ENCODE results near the gene GABRA5.
"Not testable (repeated sequence)": the region's sequence is repeated elsewhere in the genome, so short reads cannot be mapped to it uniquely, and the experiment has no call there.

Gene GABRA5

GRCh38 chr15:26893351-26894065, 26.6 kb downstream of the GABRA5 start:
- peaks cover 0 to 10% (median 6%) of the 10 kb centered on the region in 4 experiments for H3K4me1 ChIP-seq (ENCODE audit: control extremely low read depth in 1 of 4, control insufficient read depth in 4 of 4, insufficient read depth in 4 of 4, low read length in 3 of 4)
- ChIA-PET POLR2A (no interaction called here), CTCF (no interaction called here)
- no peaks in the 10 kb centered on the region for H3K9me3 ChIP-seq (ENCODE audit: control extremely low read depth in 1 of 5, control insufficient read depth in 4 of 5, insufficient read depth in 2 of 5, low read depth in 1 of 5, low read length in 4 of 5)
- no peak overlapping the region for H3K4me3 ChIP-seq (ENCODE audit: control insufficient read depth in 1 of 7, extremely low read depth in 1 of 7, insufficient read depth in 4 of 7, low read depth in 2 of 7, low read length in 6 of 7)
- H3K36me3 ChIP-seq (ENCODE audit: control insufficient read depth in 4 of 4, insufficient read depth in 4 of 4, low read length in 3 of 4) = no peaks in the 10 kb centered on the region
- H3K27me3 ChIP-seq (replicated peaks in 2 of 5; ENCODE audit: control insufficient read depth in 4 of 5, insufficient read depth in 5 of 5, low read length in 4 of 5) = peaks cover 0 to 33% (median 13%) of the 10 kb centered on the region in 5 experiments
- 82% methylated on average over 25 of the region's 35 CpGs for WGBS (ENCODE audit: insufficient coverage)
- no peak for DNase-seq
- H3K27ac ChIP-seq (ENCODE audit: insufficient read depth in 1 of 2, low read depth in 1 of 2, low read length in 2 of 2, poor library complexity in 1 of 2, severe bottlenecking in 2 of 2) = no peak overlapping the region

GRCh38 chr15:26894181-26894580, 27.3 kb downstream of the GABRA5 start:
- Histone ChIP-seq H3K27ac (ENCODE audit: insufficient read depth in 1 of 2, low read depth in 1 of 2, low read length in 2 of 2, poor library complexity in 1 of 2, severe bottlenecking in 2 of 2) (no peak overlapping the region), H3K9me3 (ENCODE audit: control extremely low read depth in 1 of 5, control insufficient read depth in 4 of 5, insufficient read depth in 2 of 5, low read depth in 1 of 5, low read length in 4 of 5) (peaks cover 0 to under 1% (median 0%) of the 10 kb centered on the region in 5 experiments), H3K36me3 (ENCODE audit: control insufficient read depth in 4 of 4, insufficient read depth in 4 of 4, low read length in 3 of 4) (no peaks in the 10 kb centered on the region), H3K4me3 (ENCODE audit: control insufficient read depth in 1 of 7, extremely low read depth in 1 of 7, insufficient read depth in 4 of 7, low read depth in 2 of 7, low read length in 6 of 7) (no peak overlapping the region), H3K27me3 (replicated peaks in 2 of 5; ENCODE audit: control insufficient read depth in 4 of 5, insufficient read depth in 5 of 5, low read length in 4 of 5) (peaks cover 0 to 33% (median 13%) of the 10 kb centered on the region in 5 experiments), H3K4me1 (ENCODE audit: control extremely low read depth in 1 of 4, control insufficient read depth in 4 of 4, insufficient read depth in 4 of 4, low read length in 3 of 4) (peaks cover 0 to 10% (median 6%) of the 10 kb centered on the region in 4 experiments)
- CTCF ChIA-PET = no interaction called here
- POLR2A ChIA-PET = no interaction called here
- DNase-seq = no peak
- WGBS (ENCODE audit: insufficient coverage) = 75% methylated on average over 24 of the region's 26 CpGs

GRCh38 chr15:26895346-26895745, 28.5 kb downstream of the GABRA5 start:
- WGBS (ENCODE audit: insufficient coverage) = 97% methylated on average over 19 of the region's 19 CpGs
- H3K4me1 ChIP-seq (ENCODE audit: control extremely low read depth in 1 of 4, control insufficient read depth in 4 of 4, insufficient read depth in 4 of 4, low read length in 3 of 4); DNase-seq; H3K27ac ChIP-seq (ENCODE audit: insufficient read depth in 1 of 2, low read depth in 1 of 2, low read length in 2 of 2, poor library complexity in 1 of 2, severe bottlenecking in 2 of 2); H3K9me3 ChIP-seq (ENCODE audit: control extremely low read depth in 1 of 5, control insufficient read depth in 4 of 5, insufficient read depth in 2 of 5, low read depth in 1 of 5, low read length in 4 of 5); H3K36me3 ChIP-seq (ENCODE audit: control insufficient read depth in 4 of 4, insufficient read depth in 4 of 4, low read length in 3 of 4); POLR2A ChIA-PET; H3K4me3 ChIP-seq (ENCODE audit: control insufficient read depth in 1 of 7, extremely low read depth in 1 of 7, insufficient read depth in 4 of 7, low read depth in 2 of 7, low read length in 6 of 7); CTCF ChIA-PET: not testable (repeated sequence)
- peaks cover 0 to 33% (median 13%) of the 10 kb centered on the region in 5 experiments for H3K27me3 ChIP-seq (replicated peaks in 2 of 5; ENCODE audit: control insufficient read depth in 4 of 5, insufficient read depth in 5 of 5, low read length in 4 of 5)

GRCh38 chr15:26899658-26900057, 32.8 kb downstream of the GABRA5 start:
- H3K4me3 ChIP-seq (ENCODE audit: control insufficient read depth in 1 of 7, extremely low read depth in 1 of 7, insufficient read depth in 4 of 7, low read depth in 2 of 7, low read length in 6 of 7) = no peak overlapping the region
- ChIA-PET POLR2A (no interaction called here), CTCF (no interaction called here)
- H3K9me3 ChIP-seq (ENCODE audit: control extremely low read depth in 1 of 5, control insufficient read depth in 4 of 5, insufficient read depth in 2 of 5, low read depth in 1 of 5, low read length in 4 of 5) = peaks cover 0 to 4% (median 0%) of the 10 kb centered on the region in 5 experiments
- no peak for DNase-seq
- H3K4me1 ChIP-seq (ENCODE audit: control extremely low read depth in 1 of 4, control insufficient read depth in 4 of 4, insufficient read depth in 4 of 4, low read length in 3 of 4) = no peaks in the 10 kb centered on the region
- H3K27ac ChIP-seq (ENCODE audit: insufficient read depth in 1 of 2, low read depth in 1 of 2, low read length in 2 of 2, poor library complexity in 1 of 2, severe bottlenecking in 2 of 2) = no peak overlapping the region
- peaks cover 0 to 2% (median 0%) of the 10 kb centered on the region in 5 experiments for H3K27me3 ChIP-seq (replicated peaks in 2 of 5; ENCODE audit: control insufficient read depth in 4 of 5, insufficient read depth in 5 of 5, low read length in 4 of 5)
- no peaks in the 10 kb centered on the region for H3K36me3 ChIP-seq (ENCODE audit: control insufficient read depth in 4 of 4, insufficient read depth in 4 of 4, low read length in 3 of 4)
- no CpG with 5 or more reads among the region's 3 CpGs for WGBS (ENCODE audit: insufficient coverage)

GRCh38 chr15:26901041-26901440, 34.2 kb downstream of the GABRA5 start:
- DNase-seq = no peak
- H3K4me1 ChIP-seq (ENCODE audit: control extremely low read depth in 1 of 4, control insufficient read depth in 4 of 4, insufficient read depth in 4 of 4, low read length in 3 of 4) = no peaks in the 10 kb centered on the region
- H3K27me3 ChIP-seq (replicated peaks in 2 of 5; ENCODE audit: control insufficient read depth in 4 of 5, insufficient read depth in 5 of 5, low read length in 4 of 5) = no peaks in the 10 kb centered on the region
- H3K4me3 ChIP-seq (ENCODE audit: control insufficient read depth in 1 of 7, extremely low read depth in 1 of 7, insufficient read depth in 4 of 7, low read depth in 2 of 7, low read length in 6 of 7) = no peak overlapping the region
- no peaks in the 10 kb centered on the region for H3K36me3 ChIP-seq (ENCODE audit: control insufficient read depth in 4 of 4, insufficient read depth in 4 of 4, low read length in 3 of 4)
- peaks cover 0 to 7% (median 2%) of the 10 kb centered on the region in 5 experiments for H3K9me3 ChIP-seq (ENCODE audit: control extremely low read depth in 1 of 5, control insufficient read depth in 4 of 5, insufficient read depth in 2 of 5, low read depth in 1 of 5, low read length in 4 of 5)
- no peak overlapping the region for H3K27ac ChIP-seq (ENCODE audit: insufficient read depth in 1 of 2, low read depth in 1 of 2, low read length in 2 of 2, poor library complexity in 1 of 2, severe bottlenecking in 2 of 2)
- ChIA-PET CTCF (no interaction called here), POLR2A (no interaction called here)
- no CpG with 5 or more reads among the region's 4 CpGs for WGBS (ENCODE audit: insufficient coverage)

- CTCF ChIA-PET = no interaction called here
- H3K4me1 ChIP-seq (ENCODE audit: control extremely low read depth in 1 of 4, control insufficient read depth in 4 of 4, insufficient read depth in 4 of 4, low read length in 3 of 4) = no peaks in the 10 kb centered on the region
- H3K36me3 ChIP-seq (ENCODE audit: control insufficient read depth in 4 of 4, insufficient read depth in 4 of 4, low read length in 3 of 4) = no peaks in the 10 kb centered on the region
- H3K27ac ChIP-seq (ENCODE audit: insufficient read depth in 1 of 2, low read depth in 1 of 2, low read length in 2 of 2, poor library complexity in 1 of 2, severe bottlenecking in 2 of 2) = no peak overlapping the region
- no peak overlapping the region for H3K4me3 ChIP-seq (ENCODE audit: control insufficient read depth in 1 of 7, extremely low read depth in 1 of 7, insufficient read depth in 4 of 7, low read depth in 2 of 7, low read length in 6 of 7)
- H3K9me3 ChIP-seq (ENCODE audit: control extremely low read depth in 1 of 5, control insufficient read depth in 4 of 5, insufficient read depth in 2 of 5, low read depth in 1 of 5, low read length in 4 of 5) = peaks cover 0 to 4% (median 0%) of the 10 kb centered on the region in 5 experiments
- no peak for DNase-seq
- no peaks in the 10 kb centered on the region for H3K27me3 ChIP-seq (replicated peaks in 2 of 5; ENCODE audit: control insufficient read depth in 4 of 5, insufficient read depth in 5 of 5, low read length in 4 of 5)
- 94% methylated on average over 3 of the region's 4 CpGs for WGBS (ENCODE audit: insufficient coverage)
- POLR2A ChIA-PET = no interaction called here
These were observed 43.9 kb downstream of the GABRA5 start for GRCh38 chr15:26910715-26911114.

GRCh38 chr15:26921433-26921832, 54.6 kb downstream of the GABRA5 start:
- H3K36me3 ChIP-seq (ENCODE audit: control insufficient read depth in 4 of 4, insufficient read depth in 4 of 4, low read length in 3 of 4) = no peaks in the 10 kb centered on the region
- no peaks in the 10 kb centered on the region for H3K4me1 ChIP-seq (ENCODE audit: control extremely low read depth in 1 of 4, control insufficient read depth in 4 of 4, insufficient read depth in 4 of 4, low read length in 3 of 4)
- ChIA-PET CTCF (no interaction called here), POLR2A (no interaction called here)
- no peaks in the 10 kb centered on the region for H3K27me3 ChIP-seq (replicated peaks in 2 of 5; ENCODE audit: control insufficient read depth in 4 of 5, insufficient read depth in 5 of 5, low read length in 4 of 5)
- no CpG with 5 or more reads among the region's 1 CpG for WGBS (ENCODE audit: insufficient coverage)
- no peak for DNase-seq
- H3K4me3 ChIP-seq (ENCODE audit: control insufficient read depth in 1 of 7, extremely low read depth in 1 of 7, insufficient read depth in 4 of 7, low read depth in 2 of 7, low read length in 6 of 7) = no peak overlapping the region
- no peak overlapping the region for H3K27ac ChIP-seq (ENCODE audit: insufficient read depth in 1 of 2, low read depth in 1 of 2, low read length in 2 of 2, poor library complexity in 1 of 2, severe bottlenecking in 2 of 2)
- peaks cover 0 to 6% (median 4%) of the 10 kb centered on the region in 5 experiments for H3K9me3 ChIP-seq (ENCODE audit: control extremely low read depth in 1 of 5, control insufficient read depth in 4 of 5, insufficient read depth in 2 of 5, low read depth in 1 of 5, low read length in 4 of 5)
